ACHN (cell line): ENCODE measurements around the gene EFNA1.
A peak's percentile ranks its signal among the peaks of the same experiment; 100 is the strongest.
"Not testable (repeated sequence)": the region's sequence is repeated elsewhere in the genome, so short reads cannot be mapped to it uniquely, and the experiment has no call there.

ENCODE experiments used
- DNase-seq: peaks from one replicate; pipeline ENCODE4 v3.0.0-alpha.2; 2015
- in situ Hi-C: cut with HindIII; loops from 2 replicates; pipeline ENCODE4 v1.10.0; 2017; ENCODE audit warnings: low sequenced_read_pairs, low pct_ligation_motif_present, low pct_unique_long_range_greater_than_20kb

EFNA1 gene

GRCh38 chr1:155135415-155136028, 7.8 kb downstream of the EFNA1 start, which contains the start of gene SLC50A1:
Gene SLC50A1 (plus strand): TSS chr1:155135852. CDS start chr1:155135912, 60 bp downstream.
- in situ Hi-C loops, result no loop called here
- peak; percentile 97 for DNase-seq

- in situ Hi-C loops, result no loop called here
- DNase-seq, result no peak
Measured at GRCh38 chr1:155136748-155137147, 9.1 kb downstream of the EFNA1 start.

- in situ Hi-C loops, result no loop called here
- DNase-seq, result no peak
Measured at GRCh38 chr1:155137154-155137949, 9.7 kb downstream of the EFNA1 start.

GRCh38 chr1:155139895-155140629, 12.4 kb downstream of the EFNA1 start, which contains the start of gene DPM3:
Gene DPM3 (minus strand): TSS chr1:155140531. CDS start chr1:155140240, 291 bp downstream.
- in situ Hi-C loops, result no loop called here
- peak; percentile 87 for DNase-seq

- DNase-seq, result no peak
- in situ Hi-C loops, result no loop called here
Measured at GRCh38 chr1:155140630-155140953, 12.9 kb downstream of the EFNA1 start.

- no peak for DNase-seq
- in situ Hi-C loops, result no loop called here
Measured at GRCh38 chr1:155141749-155142148, 14.1 kb downstream of the EFNA1 start.

GRCh38 chr1:155145491-155145890, 17.8 kb downstream of the EFNA1 start:
- DNase-seq, result no peak
- in situ Hi-C loops, result no loop called here

- DNase-seq, in situ Hi-C loops: not testable (repeated sequence)
Measured at GRCh38 chr1:155155996-155156643, 28.4 kb downstream of the EFNA1 start.

GRCh38 chr1:155158991-155159390, 31.3 kb downstream of the EFNA1 start:
- DNase-seq, result no peak
- in situ Hi-C loops, result no loop called here

- DNase-seq, result no peak
- in situ Hi-C loops, result no loop called here
Measured at GRCh38 chr1:155160128-155160527, 32.5 kb downstream of the EFNA1 start.

GRCh38 chr1:155162631-155163030, 35.0 kb downstream of the EFNA1 start:
- DNase-seq, in situ Hi-C loops: not testable (repeated sequence)

- in situ Hi-C loops, DNase-seq: not testable (repeated sequence)
Measured at GRCh38 chr1:155163785-155164184, 36.1 kb downstream of the EFNA1 start.

GRCh38 chr1:155164625-155165024, 36.9 kb downstream of the EFNA1 start:
- DNase-seq, in situ Hi-C loops: not testable (repeated sequence)

- no peak for DNase-seq
- in situ Hi-C loops, result no loop called here
Measured at GRCh38 chr1:155166051-155166470, 38.4 kb downstream of the EFNA1 start.

GRCh38 chr1:155166471-155167165, 38.9 kb downstream of the EFNA1 start:
- in situ Hi-C loops, result no loop called here

GRCh38 chr1:155167166-155168104, 39.8 kb downstream of the EFNA1 start:
- in situ Hi-C loops, result no loop called here

More at GRCh38 chr1:155166471-155167165, 38.9 kb downstream of the EFNA1 start:
- DNase-seq, result no peak

GRCh38 chr1:155168105-155168445, 40.4 kb downstream of the EFNA1 start:
- DNase-seq, in situ Hi-C loops: not testable (repeated sequence)

More at GRCh38 chr1:155167166-155168104, 39.8 kb downstream of the EFNA1 start:
- peak; percentile 89 for DNase-seq
